ENCODE measurements around the gene RAB11B.
"Not testable (repeated sequence)": the region's sequence is repeated elsewhere in the genome, so short reads cannot be mapped to it uniquely, and the experiment has no call there.

The RAB11B gene

GRCh38 chr19:8396563-8397203 is 6.5 kb downstream of the RAB11B start:
- no peak for DNase-seq

- no peak for DNase-seq
Measured at GRCh38 chr19:8397271-8397670, 7.1 kb downstream of the RAB11B start.

- DNase-seq, result no peak
Measured at GRCh38 chr19:8397746-8398310, 7.7 kb downstream of the RAB11B start.

DNA sequence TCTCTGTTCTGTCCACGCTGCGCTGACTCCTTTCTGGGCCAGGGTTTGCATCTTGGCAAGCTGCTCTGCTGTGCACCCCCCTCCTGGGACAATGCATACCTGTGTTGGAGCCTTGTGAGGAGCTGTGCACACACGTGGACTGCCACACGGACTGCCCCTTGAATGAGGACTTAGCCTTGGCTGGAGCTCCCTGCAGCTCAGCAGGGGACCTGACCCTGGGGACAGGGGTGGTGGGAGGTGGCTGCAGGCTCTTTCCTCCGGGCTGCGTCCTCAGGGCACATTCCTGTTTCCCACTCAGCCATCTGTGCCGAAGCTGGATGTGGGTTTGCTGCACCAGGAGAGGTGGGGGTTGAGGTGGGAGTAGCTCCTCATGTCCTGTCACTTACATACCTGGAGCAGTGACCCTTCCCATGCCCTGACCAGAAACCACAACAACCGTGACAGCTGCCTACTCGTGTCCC is 8.2 kb downstream of the RAB11B start:
- DNase-seq, result no peak

GRCh38 chr19:8399681-8400188 is 9.6 kb downstream of the RAB11B start:
- DNase-seq, result no peak

GRCh38 chr19:8401981-8402411 is 11.8 kb downstream of the RAB11B start:
- no peak for DNase-seq

DNA sequence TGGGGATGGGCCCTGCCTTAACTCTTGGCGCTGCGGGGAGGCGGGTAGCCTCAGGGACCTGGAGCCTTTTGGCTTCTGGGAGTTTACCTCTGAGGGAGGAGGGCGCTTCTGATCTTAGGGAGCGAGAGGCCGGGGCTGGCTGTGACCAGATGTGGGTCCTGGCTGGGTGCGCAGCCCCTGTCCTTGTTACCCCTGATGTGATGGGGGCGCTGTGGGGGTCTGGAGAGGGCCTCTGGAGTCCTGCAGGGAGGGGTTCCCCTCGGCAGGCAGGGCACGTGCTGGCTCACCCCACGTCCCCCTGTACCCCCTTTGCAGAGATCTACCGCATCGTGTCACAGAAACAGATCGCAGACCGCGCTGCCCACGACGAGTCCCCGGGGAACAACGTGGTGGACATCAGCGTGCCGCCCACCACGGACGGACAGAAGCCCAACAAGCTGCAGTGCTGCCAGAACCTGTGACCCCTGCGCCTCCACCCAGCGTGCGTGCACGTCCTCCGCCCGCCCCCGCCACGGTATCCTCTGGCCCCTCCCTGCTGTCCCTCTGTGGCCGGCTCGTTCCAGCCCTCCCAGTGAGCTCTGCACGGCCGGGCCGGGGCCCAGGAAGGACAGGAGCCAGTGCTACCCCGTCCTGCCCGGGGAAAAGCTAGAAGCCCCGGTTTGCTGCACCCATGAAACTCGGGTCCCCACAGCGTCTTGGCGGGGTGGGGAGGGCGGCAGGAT is 13.1 kb downstream of the RAB11B start:
- DNase-seq, result no peak

DNA sequence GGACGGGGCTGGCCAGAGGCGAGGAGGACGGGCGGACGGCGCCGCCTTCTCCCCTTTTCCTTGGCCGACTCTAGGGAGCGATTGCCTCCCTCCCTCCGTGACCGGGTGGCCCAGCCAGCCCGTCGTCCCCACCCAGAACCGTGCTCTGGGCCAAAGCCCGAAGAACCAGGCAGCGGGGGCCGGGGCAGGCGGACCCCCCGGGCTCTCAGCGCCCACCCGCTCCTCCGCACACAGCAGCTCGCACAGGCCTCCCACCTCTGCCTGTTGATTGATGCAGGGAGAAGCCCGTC is 13.6 kb downstream of the RAB11B start:
- DNase-seq, result no peak

DNA sequence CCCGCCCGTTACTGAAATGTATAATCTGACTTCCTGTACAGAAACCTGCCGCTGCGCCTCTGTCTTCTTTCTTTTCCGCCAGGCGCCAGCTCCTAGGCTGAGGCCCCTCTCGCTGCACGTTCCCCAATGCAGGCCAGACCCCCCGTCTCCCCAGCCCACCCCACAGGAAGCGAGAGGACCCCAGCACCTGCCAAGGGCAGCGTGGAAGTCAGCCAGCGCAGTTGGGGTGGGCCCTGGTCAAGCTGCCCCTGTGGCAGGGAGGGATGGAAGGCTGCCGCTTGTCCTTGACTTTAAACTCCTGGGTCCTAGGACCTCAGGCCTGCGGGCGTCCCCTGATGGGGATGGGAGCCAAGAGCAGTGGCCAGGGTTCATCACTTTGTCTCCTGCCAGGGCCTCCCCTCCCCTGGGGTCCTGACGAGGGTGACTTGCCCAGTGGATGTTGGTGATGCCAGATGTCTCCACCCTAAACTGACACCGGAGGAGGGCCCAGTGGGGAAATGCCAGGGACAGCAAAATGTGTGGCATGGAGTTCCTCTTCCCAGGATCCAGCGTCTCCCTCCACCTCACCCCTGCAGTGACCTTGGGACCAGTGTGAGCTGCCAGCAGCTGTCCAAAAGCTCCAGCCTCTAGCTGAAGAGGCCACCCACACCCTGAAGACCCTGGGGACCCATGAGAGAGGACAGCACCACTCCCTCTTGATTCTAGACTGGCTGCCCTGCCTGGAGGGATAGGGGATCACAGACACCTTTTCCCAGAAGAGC is 14.4 kb downstream of the RAB11B start:
- no peak for DNase-seq

DNA sequence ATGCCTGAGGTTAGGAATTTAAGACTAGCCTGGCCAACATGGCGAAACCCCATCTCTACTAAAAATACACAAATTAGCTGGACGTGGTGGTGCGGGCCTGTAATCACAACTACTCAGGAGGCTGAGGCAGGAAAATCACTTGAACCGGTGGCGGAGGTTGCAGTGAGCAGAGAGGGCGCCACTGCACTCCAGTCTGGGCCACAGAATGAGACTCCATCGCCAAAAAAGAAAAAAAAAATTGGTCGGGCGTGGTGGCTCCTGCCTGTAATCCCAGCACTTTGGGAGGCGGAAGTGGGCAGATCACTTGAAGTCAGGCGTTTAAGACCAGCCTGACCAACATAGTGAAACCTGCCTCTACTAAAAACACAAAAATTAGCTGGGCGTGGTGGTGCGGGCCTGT is 20.6 kb downstream of the RAB11B start:
- DNase-seq, result not testable (repeated sequence)

GRCh38 chr19:8412783-8413628 is 22.8 kb downstream of the RAB11B start, which contains the start of gene MARCHF2:
Gene MARCHF2 (plus strand): TSS chr19:8413305. CDS start chr19:8421841, 8,536 bp downstream.
- peak; percentile 94 for DNase-seq

DNA sequence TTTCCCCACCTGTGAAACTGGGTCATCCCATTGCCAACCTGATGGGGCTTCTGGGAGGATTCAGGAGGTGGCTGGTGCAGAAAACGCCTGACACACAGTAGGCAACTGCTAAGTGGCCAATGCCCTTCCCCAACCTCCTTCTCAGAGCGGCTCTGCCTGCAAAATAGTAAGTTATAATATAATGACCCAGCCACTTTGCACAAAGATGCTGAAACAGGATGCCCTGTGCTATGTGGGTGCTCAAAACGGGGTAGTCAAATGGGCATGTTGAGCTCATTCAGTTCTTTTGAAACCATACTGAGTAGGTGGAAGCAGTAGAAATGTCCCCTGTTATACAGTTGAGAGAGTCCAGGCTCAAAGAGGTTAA is 23.5 kb downstream of the RAB11B start:
- no peak for DNase-seq

- no peak for DNase-seq
Measured at GRCh38 chr19:8416796-8417195, 26.6 kb downstream of the RAB11B start.

GRCh38 chr19:8421484-8422461 is 31.6 kb downstream of the RAB11B start:
- DNase-seq, result no peak

DNA sequence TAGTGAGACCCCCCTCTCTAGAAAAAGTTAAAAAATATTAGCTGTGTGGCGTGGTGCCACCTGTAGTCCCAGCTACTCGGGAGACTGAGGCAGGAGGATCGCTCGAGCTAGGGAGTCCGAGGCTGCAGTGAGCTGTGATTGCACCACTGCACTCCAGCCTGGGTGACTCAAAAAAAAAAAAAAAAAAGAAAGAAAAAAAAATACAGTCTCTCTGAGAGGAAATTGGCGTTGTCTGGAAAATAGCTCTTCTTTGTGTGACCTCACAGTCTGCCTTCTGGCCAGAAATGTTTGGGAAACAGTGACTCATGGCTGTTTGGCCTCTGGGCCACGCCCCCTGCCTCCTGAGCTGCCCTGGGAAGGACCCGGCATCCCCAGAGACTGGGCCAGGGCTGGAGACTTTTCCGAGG is 33.7 kb downstream of the RAB11B start:
- DNase-seq, result no peak

DNA sequence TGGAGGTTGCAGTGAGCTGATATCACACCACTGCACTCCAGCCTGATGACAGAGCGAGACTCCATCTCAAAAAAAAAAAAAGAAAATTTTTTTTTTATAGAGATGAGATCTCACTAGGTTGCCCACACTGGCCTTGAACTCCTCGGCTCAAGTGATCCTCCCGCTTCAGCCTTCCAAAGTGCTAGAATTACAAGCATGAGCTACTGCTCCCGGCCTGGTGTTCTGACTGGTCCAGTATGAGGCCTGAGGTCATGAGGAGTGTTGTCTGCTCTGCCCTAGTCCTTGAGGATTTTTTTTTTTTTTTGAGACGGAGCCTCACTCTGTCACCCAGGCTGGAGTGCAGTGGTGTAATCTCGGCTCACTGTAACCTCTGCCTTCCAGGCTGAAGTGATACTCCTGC is 35.2 kb downstream of the RAB11B start:
- DNase-seq, result not testable (repeated sequence)

GRCh38 chr19:8426283-8426682 is 36.1 kb downstream of the RAB11B start:
- DNase-seq, result no peak

DNA sequence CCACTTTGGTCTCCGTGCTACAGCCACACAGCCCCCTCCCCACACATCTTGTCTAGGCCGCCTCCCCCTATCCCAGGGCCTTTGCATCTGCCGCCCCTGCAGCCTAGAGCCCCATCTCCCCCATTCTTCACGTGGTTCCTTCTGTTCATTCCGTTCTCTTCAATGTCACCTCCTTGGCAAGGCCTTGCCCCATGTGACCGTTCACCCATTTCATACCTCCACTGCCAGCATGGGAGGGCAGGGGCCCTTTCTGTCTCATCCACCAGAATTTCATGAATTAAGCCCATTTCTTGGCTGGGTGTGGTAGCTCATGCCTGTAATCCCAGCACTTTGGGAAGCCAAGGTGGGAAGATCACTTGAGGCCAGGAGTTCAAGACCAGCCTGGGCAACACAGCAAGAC is 38.9 kb downstream of the RAB11B start:
- no peak for DNase-seq

GRCh38 chr19:8429826-8430225 is 39.7 kb downstream of the RAB11B start:
- no peak for DNase-seq

DNA sequence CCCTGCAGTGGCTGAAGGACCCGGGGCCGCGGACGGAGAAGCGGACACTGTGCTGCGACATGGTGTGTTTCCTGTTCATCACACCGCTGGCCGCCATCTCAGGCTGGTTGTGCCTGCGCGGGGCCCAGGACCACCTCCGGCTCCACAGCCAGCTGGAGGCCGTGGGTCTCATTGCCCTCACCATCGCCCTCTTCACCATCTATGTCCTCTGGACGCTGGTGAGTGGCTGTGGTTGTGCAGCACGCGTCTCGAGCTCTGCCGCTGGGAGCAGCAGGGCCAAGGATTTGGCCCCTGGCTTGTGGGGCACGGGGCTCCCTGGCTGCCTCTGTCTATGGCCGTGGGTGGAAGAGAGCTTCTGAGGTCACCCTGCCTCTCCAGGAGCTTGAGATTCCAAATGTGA is 40.5 kb downstream of the RAB11B start:
- no peak for DNase-seq

DNA sequence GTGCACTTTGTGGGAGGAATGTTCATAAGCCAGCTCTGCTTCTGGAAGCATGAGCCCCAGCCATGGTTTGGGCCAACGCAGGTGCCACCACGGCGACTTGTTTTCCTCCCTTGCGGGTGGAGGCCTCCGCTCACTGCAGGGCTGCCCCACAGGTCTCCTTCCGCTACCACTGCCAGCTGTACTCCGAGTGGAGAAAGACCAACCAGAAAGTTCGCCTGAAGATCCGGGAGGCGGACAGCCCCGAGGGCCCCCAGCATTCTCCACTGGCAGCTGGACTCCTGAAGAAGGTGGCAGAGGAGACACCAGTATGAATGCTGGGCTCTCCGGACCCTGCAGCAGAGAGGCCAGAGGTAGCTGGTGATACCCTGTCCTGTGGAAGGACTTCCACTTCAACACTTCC is 48.1 kb downstream of the RAB11B start:
- no peak for DNase-seq
